ENCODE data around the gene SH3TC1. TPM values are rescaled to one million over a fixed set of nuclear protein-coding genes. Genes with fewer than 3 reads are reported as not detected.
A peak's percentile ranks its signal among the peaks of the same experiment; 100 is the strongest.

SH3TC1 gene
- total RNA-seq, 2 experiments from 2014 or later: 14.8 to 15.7 TPM

DNA sequence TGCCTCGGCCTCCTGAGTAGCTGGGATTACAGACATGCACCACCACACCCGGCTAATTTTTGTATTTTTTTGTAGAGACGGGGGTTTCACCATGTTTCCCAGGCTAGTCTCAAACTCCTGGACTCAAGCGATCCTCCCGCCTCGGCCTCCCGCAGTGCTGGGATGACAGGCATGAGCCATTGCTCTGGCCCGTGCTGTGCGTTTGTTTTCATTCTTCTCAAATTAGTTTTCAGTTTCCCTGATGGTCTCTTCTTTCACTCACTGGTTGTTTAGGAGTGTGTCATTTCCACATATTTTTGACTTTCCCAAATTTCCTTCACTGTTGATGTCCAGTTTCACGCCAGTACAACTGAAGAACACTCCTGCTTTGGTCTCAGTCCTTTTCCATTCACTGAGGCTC lies 31.8 kb downstream of the SH3TC1 start:
- Mint-ChIP-seq H3K9me3 (no peaks in the 10 kb centered on the region), H3K36me3 (no peaks in the 10 kb centered on the region), H3K27ac (no peak overlapping the region), H3K27me3 (peaks cover 3% of the 10 kb centered on the region), H3K4me1 (peaks cover 6% of the 10 kb centered on the region), H3K4me3 (no peak overlapping the region)
- DNase-seq: no peak
- POLR2A ChIA-PET: interaction anchor here (0.7 kb wide), 1 partner anchor 132 kb away, joined by 4 read pairs; no protein-coding TSS in a partner anchor
- ATAC-seq (ENCODE audit: low read depth): no peak

DNA sequence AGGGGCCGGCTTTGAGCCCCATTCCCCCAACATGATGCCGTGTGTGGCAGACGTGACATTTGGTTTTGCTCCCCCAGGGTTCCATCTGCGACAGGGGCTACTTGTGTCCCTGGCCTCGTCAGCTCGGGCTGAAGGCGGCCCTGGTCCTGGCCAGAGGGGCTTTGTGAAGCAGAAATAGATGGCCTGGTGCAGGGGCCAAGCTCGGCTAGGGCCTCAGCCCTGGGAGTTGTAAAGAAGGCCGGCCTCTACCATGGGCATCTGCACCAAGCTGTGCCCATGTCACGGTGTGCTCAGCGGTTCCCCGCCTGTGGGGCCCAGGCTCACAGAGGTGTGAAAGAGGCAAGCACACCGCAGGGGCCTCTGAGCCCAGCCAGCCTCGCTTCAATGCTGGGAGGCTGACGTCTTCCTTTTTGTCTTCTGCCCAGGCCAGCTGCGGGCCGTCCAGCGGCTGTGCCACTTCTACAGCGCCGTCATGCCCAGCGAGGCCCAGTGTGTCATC lies 32.5 kb downstream of the SH3TC1 start:
- Mint-ChIP-seq H3K9me3 (no peaks in the 10 kb centered on the region), H3K4me3 (no peak overlapping the region)
- ATAC-seq (ENCODE audit: low read depth): no peak

DNA sequence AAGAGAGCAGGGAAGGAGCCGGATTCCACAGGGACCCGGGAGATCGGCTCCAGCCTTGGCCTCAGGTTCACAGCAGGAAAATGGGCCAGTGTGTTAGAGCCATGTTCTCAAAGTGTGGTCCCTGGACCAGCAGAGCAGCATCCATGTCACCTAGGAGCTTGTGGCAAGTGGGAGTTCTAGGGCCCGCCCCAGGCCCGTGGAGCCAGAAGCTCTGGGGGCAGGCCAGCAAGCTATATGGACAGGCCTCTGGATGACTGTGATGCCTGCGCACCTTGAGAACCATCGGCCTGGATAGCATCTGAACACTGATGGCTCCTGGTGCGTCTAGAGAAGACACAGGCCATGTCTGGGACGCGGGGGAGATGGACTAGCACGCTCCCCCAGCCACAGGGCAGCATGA lies 33.7 kb downstream of the SH3TC1 start:
- POLR2A ChIA-PET: no interaction called here
- Mint-ChIP-seq H3K27ac (no peak overlapping the region), H3K27me3 (peaks cover 3% of the 10 kb centered on the region), H3K4me3 (no peak overlapping the region), H3K9me3 (no peaks in the 10 kb centered on the region), H3K36me3 (no peaks in the 10 kb centered on the region), H3K4me1 (peaks cover 6% of the 10 kb centered on the region)
- DNase-seq (no peak), ATAC-seq (ENCODE audit: low read depth) (no peak)

More for the DNA sequence above, 32.5 kb downstream of the SH3TC1 start:
- Mint-ChIP-seq H3K4me1 (peaks cover 6% of the 10 kb centered on the region), H3K27ac (no peak overlapping the region), H3K27me3 (peaks cover 3% of the 10 kb centered on the region), H3K36me3 (no peaks in the 10 kb centered on the region)
- POLR2A ChIA-PET: no interaction called here
- DNase-seq: no peak

DNA sequence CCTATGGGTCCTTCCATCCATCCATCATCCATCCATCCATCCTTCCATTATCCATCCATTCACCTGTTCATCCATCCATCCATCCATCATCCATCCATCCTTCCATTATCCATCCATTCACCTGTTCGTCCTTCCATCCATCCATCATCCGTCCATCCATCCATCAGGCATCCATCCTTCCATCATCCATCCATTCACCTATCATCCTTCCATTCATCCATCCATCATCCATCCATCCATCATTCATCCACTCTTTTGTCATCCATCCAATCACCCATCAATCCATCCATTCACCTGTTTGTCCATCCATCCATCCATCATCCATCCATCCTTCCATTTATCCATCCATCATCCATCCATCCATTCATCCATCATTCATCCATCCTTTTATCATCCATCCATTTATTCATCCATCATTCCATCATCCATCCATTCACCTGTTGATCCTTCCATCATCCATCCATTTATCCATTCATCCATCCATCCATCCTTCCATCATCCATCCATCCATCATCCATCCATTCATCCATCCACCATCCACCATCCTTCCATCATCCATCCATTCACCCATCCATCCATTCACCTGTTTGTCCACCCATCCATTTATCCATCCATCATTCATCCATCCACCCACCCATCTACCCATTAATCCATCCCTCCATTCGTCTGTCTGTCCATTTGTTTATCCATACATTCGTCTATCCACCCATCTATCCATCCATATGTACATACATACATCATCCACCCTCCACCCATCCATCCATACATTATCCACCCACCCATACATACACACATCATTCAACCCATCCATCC lies 34.8 kb downstream of the SH3TC1 start:
- H3K9me3 Mint-ChIP-seq: no peaks in the 10 kb centered on the region
- peaks cover 5% of the 10 kb centered on the region for H3K4me1 Mint-ChIP-seq
- no peak for DNase-seq
- H3K27ac Mint-ChIP-seq: no peak overlapping the region
- no peaks in the 10 kb centered on the region for H3K36me3 Mint-ChIP-seq
- H3K4me3 Mint-ChIP-seq: no peak overlapping the region
- POLR2A ChIA-PET: no interaction called here
- H3K27me3 Mint-ChIP-seq: peaks cover 3% of the 10 kb centered on the region
- no peak for ATAC-seq (ENCODE audit: low read depth)

DNA sequence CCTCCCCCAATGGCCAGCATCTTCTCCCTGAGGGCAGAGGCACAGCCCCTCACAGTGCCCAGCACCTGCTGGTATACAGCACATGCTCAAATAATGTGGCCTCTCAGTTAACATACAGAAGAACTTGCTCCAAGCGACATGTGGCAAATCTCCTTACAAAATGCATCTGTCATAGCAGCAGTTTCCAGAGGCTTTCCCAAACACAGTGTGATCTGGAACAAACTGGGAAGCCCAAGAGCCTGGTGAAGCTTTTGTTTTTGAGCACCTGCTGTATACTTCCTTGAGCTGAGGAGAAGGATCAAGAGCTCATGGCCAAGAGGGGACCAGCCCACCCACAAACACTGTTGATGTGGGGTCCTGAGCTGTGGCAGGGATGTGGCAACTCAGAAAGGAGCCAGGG lies 35.6 kb downstream of the SH3TC1 start:
- no peak overlapping the region for H3K4me3 Mint-ChIP-seq
- H3K27me3 Mint-ChIP-seq: no peaks in the 10 kb centered on the region
- H3K4me1 Mint-ChIP-seq: peaks cover 2% of the 10 kb centered on the region
- ATAC-seq (ENCODE audit: low read depth): no peak
- no peak for DNase-seq
- no peaks in the 10 kb centered on the region for H3K9me3 Mint-ChIP-seq
- no peak overlapping the region for H3K27ac Mint-ChIP-seq
- POLR2A ChIA-PET: no interaction called here
- H3K36me3 Mint-ChIP-seq: no peaks in the 10 kb centered on the region

DNA sequence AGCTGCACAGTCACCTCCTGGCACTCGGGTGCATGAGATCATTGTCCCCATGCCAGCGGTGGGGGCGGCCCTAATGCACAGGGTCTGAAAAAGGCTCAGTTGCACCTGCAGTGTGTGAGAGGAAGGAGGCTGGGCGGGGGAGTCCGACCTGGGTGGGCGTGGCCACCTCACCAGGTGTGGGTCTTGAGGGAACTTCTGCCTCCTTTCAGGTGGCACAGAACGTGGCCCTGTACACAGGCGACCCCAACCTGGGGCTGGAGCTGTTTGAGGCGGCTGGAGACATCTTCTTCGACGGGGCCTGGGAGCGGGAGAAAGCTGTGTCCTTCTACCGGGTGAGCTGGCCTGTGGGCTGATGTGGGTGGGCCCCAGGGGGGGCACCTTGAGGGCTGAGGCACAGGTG lies 36.1 kb downstream of the SH3TC1 start:
- no peak overlapping the region for H3K27ac Mint-ChIP-seq
- no peaks in the 10 kb centered on the region for H3K36me3 Mint-ChIP-seq
- H3K4me3 Mint-ChIP-seq: no peak overlapping the region
- no peaks in the 10 kb centered on the region for H3K27me3 Mint-ChIP-seq
- no peak for ATAC-seq (ENCODE audit: low read depth)
- POLR2A ChIA-PET: no interaction called here
- H3K4me1 Mint-ChIP-seq: peaks cover 2% of the 10 kb centered on the region
- H3K9me3 Mint-ChIP-seq: no peaks in the 10 kb centered on the region
- DNase-seq: no peak

DNA sequence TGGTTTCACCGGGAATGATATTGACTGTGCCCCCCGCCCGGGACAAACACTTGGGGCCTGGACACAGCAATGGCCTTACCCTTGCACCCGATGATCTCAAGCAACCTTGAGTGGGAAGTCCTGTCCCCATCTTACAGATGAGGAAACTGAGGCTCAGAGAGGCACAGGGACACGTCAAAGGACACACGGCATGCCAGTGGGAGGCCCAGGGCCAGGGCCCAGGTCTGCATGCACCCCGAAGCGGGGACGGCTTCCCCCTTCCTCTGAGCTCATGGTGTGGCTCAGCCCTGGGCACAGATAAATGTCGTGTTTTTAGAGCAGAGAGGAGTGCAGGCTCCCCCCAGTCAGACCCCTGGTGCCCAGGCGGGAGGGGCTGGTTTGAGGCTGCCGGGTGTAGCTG lies 36.6 kb downstream of the SH3TC1 start:
- ATAC-seq (ENCODE audit: low read depth): no peak

DNA sequence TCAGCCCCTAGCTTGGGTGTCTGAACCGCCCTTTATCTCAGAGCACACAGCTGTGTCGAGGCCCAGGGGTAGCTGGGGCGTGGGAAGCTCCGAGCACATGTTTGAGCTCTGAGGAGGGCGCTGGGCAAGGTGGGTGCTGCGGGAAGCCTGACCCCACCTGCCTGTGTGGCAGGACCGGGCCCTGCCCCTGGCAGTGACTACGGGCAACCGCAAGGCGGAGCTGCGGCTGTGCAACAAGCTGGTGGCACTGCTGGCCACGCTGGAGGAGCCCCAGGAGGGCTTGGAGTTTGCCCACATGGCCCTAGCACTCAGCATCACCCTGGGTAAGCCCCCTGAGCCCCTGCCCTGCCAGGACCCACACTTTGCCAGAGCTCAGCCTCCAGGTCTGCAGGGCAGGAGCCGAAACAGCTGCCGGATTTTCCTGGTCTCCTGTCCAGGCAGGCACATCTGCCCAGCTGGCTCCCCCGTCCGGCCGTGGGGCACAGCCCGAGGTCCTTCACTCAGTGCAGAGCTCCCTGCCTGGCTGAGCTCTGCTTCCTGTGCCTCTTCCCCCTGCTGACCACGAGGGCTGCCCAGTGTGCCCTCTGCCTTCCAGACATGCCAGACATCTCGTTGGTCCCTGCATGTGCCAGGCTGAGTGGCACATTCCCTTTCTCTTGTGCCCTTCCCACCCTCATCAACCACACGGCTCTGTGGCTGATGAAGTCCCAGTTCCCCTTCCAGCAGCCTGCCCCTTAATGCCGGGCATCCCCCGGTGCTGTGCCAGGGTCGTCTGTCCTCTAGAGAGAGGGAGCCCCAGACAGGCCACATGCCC lies 37.2 kb downstream of the SH3TC1 start:
- Mint-ChIP-seq H3K36me3 (no peaks in the 10 kb centered on the region), H3K9me3 (no peaks in the 10 kb centered on the region), H3K27ac (no peak overlapping the region), H3K4me3 (no peak overlapping the region), H3K4me1 (no peaks in the 10 kb centered on the region), H3K27me3 (no peaks in the 10 kb centered on the region)
- ATAC-seq (ENCODE audit: low read depth) (no peak), DNase-seq (peak; percentile 22)
- POLR2A ChIA-PET: no interaction called here

More for the DNA sequence above, 36.6 kb downstream of the SH3TC1 start:
- peak; percentile 26 for DNase-seq
- Mint-ChIP-seq H3K4me1 (no peaks in the 10 kb centered on the region), H3K27ac (no peak overlapping the region), H3K36me3 (no peaks in the 10 kb centered on the region), H3K4me3 (no peak overlapping the region), H3K9me3 (no peaks in the 10 kb centered on the region), H3K27me3 (no peaks in the 10 kb centered on the region)
- POLR2A ChIA-PET: no interaction called here

DNA sequence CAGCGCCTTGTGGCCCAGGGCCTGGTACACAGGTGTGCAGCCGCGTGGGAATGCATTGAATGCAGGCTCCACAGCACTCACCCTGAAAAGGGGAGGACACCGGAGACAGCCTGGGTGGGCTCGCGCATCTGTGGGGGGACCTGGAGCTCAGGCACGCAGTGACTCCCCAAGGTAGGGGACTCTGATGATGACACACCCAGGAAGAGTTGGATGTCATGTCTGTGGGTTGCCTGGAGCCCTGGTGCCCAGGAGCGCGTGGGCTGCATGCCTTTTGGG lies 37.8 kb downstream of the SH3TC1 start:
- no peaks in the 10 kb centered on the region for H3K36me3 Mint-ChIP-seq
- H3K27ac Mint-ChIP-seq: no peak overlapping the region
- ATAC-seq (ENCODE audit: low read depth): no peak
- peak; percentile 19 for DNase-seq
- no peaks in the 10 kb centered on the region for H3K27me3 Mint-ChIP-seq
- H3K4me3 Mint-ChIP-seq: no peak overlapping the region
- H3K9me3 Mint-ChIP-seq: no peaks in the 10 kb centered on the region
- no peaks in the 10 kb centered on the region for H3K4me1 Mint-ChIP-seq
- POLR2A ChIA-PET: no interaction called here

DNA sequence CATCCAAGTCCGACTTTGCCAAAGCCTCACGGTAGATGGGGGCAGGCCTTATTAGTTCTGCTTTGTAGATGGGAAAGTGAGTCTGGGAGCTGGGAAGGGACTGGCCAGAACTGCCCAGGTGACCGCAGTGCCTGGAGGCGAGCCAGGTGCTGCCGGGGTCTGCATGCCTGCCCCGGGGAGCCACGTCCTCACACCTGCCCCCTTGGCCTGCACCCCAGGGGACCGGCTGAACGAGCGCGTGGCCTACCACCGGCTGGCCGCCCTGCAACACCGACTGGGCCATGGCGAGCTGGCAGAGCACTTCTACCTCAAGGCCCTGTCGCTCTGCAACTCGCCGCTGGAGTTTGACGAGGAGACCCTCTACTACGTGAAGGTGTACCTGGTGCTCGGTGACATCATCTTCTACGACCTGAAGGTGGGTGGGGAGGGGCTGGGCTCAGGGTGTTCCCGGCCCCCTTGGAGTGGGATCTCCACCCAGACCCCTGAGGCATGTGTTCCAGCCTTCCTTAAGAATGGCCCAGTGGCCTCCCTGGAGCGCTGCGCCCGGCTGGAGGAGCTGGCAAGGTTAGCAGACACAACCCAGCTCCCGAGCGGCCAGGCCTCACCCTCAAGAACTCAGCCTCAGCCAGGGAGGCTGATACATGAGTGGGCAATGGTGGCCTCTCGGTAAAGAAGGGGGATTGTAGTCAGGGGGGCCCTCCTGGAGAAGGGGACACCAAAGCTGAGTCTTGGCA lies 38.3 kb downstream of the SH3TC1 start:
- ATAC-seq (ENCODE audit: low read depth) (no peak), DNase-seq (no peak)
- H3K27me3 Mint-ChIP-seq: no peaks in the 10 kb centered on the region
- no peak overlapping the region for H3K27ac Mint-ChIP-seq
- no peaks in the 10 kb centered on the region for H3K9me3 Mint-ChIP-seq
- POLR2A ChIA-PET: no interaction called here
- no peaks in the 10 kb centered on the region for H3K4me1 Mint-ChIP-seq
- H3K4me3 Mint-ChIP-seq: no peak overlapping the region
- H3K36me3 Mint-ChIP-seq: no peaks in the 10 kb centered on the region

DNA sequence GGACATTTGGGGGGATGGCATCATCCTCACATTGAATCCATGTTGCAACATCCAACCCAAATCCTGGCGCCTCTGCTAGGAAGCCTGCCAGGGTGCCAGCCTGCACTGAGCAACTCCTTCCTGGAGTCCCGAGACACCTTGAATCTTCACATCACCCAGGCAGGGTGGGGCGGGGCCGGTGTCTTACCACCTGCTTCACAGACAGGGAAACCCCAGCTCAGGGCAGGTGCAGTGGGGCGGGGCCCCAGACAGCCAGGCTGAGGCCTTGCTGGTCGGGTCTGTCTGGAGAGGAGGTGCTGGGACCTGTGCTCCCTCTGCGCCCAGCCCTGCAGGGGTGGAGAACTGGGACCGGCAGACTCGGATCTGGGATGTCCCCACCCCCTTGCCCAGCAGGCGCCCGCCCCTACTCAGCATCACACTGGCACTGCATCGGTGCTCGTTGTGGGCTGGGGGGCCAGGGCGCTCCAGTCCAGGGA lies 39.0 kb downstream of the SH3TC1 start:
- no peaks in the 10 kb centered on the region for H3K27me3 Mint-ChIP-seq
- H3K36me3 Mint-ChIP-seq: no peaks in the 10 kb centered on the region
- no peaks in the 10 kb centered on the region for H3K9me3 Mint-ChIP-seq
- H3K4me3 Mint-ChIP-seq: no peak overlapping the region
- DNase-seq (no peak), ATAC-seq (ENCODE audit: low read depth) (no peak)
- no peaks in the 10 kb centered on the region for H3K4me1 Mint-ChIP-seq
- no peak overlapping the region for H3K27ac Mint-ChIP-seq
- POLR2A ChIA-PET: no interaction called here

DNA sequence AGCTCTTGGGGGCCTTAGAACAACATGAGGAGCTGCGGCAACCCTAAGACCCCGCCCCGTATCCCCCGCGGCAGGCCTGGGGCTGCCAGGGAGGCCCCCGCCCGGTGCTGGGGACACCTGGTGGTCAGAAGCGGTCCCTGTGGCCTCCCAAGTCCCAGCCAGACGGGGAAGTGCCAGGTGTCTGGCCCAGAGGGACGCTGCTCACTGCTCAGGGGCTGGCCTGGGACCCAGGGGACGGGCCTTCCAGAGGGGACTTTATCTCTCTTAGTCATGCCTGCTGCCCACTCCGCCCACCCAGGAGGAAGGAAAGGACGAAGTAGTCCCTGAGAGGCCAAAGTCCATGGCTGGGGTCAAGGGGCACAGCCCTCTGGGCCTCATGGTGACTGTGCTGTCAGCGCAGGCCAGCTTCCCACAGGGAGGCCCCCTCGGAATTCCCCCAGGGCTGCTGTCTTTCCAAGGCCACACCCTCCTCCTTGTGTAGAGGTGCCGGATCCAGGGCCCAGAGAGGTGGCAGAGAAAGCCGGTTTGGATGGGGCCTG lies 39.5 kb downstream of the SH3TC1 start:
- POLR2A ChIA-PET: no interaction called here
- no peak overlapping the region for H3K27ac Mint-ChIP-seq
- ATAC-seq (ENCODE audit: low read depth) (no peak), DNase-seq (peak; percentile 21)
- H3K27me3 Mint-ChIP-seq: no peaks in the 10 kb centered on the region
- H3K4me1 Mint-ChIP-seq: no peaks in the 10 kb centered on the region
- no peaks in the 10 kb centered on the region for H3K36me3 Mint-ChIP-seq
- H3K9me3 Mint-ChIP-seq: no peaks in the 10 kb centered on the region
- no peak overlapping the region for H3K4me3 Mint-ChIP-seq

DNA sequence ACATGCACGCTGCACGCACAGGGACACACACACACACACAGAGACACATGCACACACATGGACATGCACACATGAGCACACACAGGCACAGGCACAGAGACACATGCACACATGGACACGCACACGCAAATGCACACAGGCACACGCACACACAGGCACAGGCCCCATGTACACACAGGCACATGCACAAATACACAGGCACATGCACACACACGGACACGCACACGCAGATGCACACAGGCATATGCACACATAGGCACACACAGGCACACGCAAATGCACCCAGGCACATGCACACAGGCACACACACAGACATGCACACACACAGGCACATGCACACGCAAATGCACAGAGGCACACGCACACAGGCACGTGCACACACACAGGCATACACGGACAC lies 40.1 kb downstream of the SH3TC1 start:
- H3K27me3 Mint-ChIP-seq: no peaks in the 10 kb centered on the region
- H3K36me3 Mint-ChIP-seq: no peaks in the 10 kb centered on the region
- POLR2A ChIA-PET: no interaction called here
- no peaks in the 10 kb centered on the region for H3K9me3 Mint-ChIP-seq
- DNase-seq: no peak
- no peak overlapping the region for H3K4me3 Mint-ChIP-seq
- no peak for ATAC-seq (ENCODE audit: low read depth)
- peak overlapping the region; percentile 16 for H3K27ac Mint-ChIP-seq
- H3K4me1 Mint-ChIP-seq: no peaks in the 10 kb centered on the region
